Body of pancreas (tissue), 4 donors: ENCODE measurements around the gene STAT2. TPM values are rescaled to one million over a fixed set of nuclear protein-coding genes. Genes with fewer than 3 reads are reported as not detected.

Source experiments
- ATAC-seq: fragments of 150-250 bp; one replicate; pipeline ENCODE4 v1.9.1; 2016
- DNase-seq, 4 donors: peaks; one replicate each; pipeline ENCODE4 v3.0.0-alpha.2; 2019
- H3K27ac ChIP-seq, 4 donors: fragments of 200-600 bp; sonication (generic); 1 replicate in 3 of 4; 2 replicates in 1 of 4; pipeline versions ENCODE4 v1.5.1 to v1.6.1; 2016 to 2019; ENCODE audit warnings: mild to moderate bottlenecking in 1 of 4, mixed read lengths in 1 of 4, moderate library complexity in 1 of 4
- H3K27me3 ChIP-seq, 2 donors: fragments of 200-600 bp; sonication (generic); one replicate each; pipeline ENCODE4 v1.6.0; 2016; ENCODE audit warnings: mild to moderate bottlenecking in 1 of 2
- H3K36me3 ChIP-seq, 2 donors: fragments of 200-600 bp; sonication (generic); replicated peaks in 1 of 2; 2 replicates each; pipeline ENCODE4 v1.5.1; 2016; ENCODE audit warnings: low read depth in 2 of 2; ENCODE audit not compliant: insufficient read depth in 1 of 2
- H3K4me1 ChIP-seq: fragments of 200-600 bp; sonication (generic); one replicate; pipeline ENCODE4 v1.6.0; 2016
- H3K4me3 ChIP-seq, 2 donors: fragments of 200-600 bp; sonication (generic); 1 replicate in 1 of 2; 2 replicates in 1 of 2; pipeline ENCODE4 v1.5.1; 2016 to 2019
- H3K9me3 ChIP-seq, 3 donors: fragments of 200-600 bp; sonication (generic); 1 replicate in 2 of 3; 2 replicates in 1 of 3; pipeline ENCODE4 v1.5.1; 2016
- CTCF ChIP-seq, 7 experiments: fragments of 450-650 bp in 4 of 7; fragments of 200-600 bp in 3 of 7; sonication (generic) in 3 of 7; IDR thresholded peaks; one replicate each; pipeline ENCODE4 v1.5.1; 2016 to 2019; ENCODE audit warnings: antibody characterized with exemption in 7 of 7
- POLR2A ChIP-seq, 3 donors: fragments of 450-650 bp; IDR thresholded peaks; one replicate each; pipeline ENCODE4 v1.6.1; 2016; ENCODE audit warnings: antibody characterized with exemption in 3 of 3, mild to moderate bottlenecking in 2 of 3
- WGBS, 2 donors: methylation state at CpG; one replicate each; pipeline ENCODE4 v1.1.5; 2017; 5-methylcytosine and 5-hydroxymethylcytosine counted together
- intact Hi-C: fragments of 100-400 bp; cut with DNase I; formaldehyde crosslinking; loops from one replicate; pipeline ENCODE4 v1.15.1; 2023
- total RNA-seq, 2 donors: library from RNA; depleted of rRNA; stranded (reverse); fragments of >200 nt; gene quantifications; one replicate each; pipeline ENCODE4 v1.1.0, GENCODE V29; 2016

Gene STAT2
- total RNA-seq, 2 donors from 2014 or later: 65.4 to 106 TPM

DNA sequence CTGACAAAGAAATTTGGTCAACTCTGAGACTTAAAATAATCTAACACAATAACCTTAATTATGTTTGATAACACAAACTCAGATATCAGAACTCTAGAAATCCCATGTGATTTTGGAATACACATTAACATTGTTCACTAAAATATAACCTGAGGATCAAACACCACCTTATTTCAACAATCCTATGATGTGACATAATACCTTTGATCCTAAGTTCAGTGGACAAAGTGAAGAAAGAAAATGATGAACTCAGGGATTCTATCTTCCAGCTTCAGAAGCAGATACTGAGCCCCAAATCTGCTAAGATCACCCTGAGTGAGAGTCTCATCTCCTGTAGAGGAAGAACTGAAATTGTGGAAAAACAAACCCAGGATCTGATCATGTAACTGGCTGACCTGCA, 38.4 kb upstream of the STAT2 start:
- Histone ChIP-seq H3K9me3 (no peaks in the 10 kb centered on the region), H3K27ac (no peak overlapping the region), H3K27me3 (no peaks in the 10 kb centered on the region), H3K4me3 (no peak overlapping the region), H3K36me3 (no peaks in the 10 kb centered on the region), H3K4me1 (peaks cover 5% of the 10 kb centered on the region)
- DNase-seq (no peak), ATAC-seq (no peak)
- intact Hi-C loops: no loop called here
- TF ChIP-seq POLR2A (IDR thresholded peaks at IDR 0.05) (no peak), CTCF (IDR thresholded peaks at IDR 0.05) (no peak)

DNA sequence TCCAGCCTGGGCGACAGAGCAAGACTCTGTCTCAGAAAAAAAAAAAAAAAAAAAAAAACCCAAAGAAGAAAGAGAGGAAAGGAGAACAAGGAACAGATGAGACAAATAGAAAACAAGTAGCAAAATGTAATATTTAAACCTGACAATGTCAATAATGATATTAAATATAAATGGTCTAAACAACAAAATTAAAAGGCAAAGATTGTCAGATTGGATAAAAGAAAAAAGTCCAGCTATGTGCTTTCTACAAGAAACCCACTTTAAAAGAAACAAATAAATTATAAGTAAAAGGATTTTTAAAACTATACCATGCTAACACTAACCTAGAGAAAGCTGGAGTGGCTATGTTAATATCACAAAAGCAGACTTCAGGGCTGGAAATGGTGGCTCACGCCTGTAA, 32.4 kb upstream of the STAT2 start:
- no peak for ATAC-seq
- WGBS, 2 donors: 93 to 100% methylated on average over 2 of the region's 2 CpGs
- intact Hi-C loops: no loop called here

DNA sequence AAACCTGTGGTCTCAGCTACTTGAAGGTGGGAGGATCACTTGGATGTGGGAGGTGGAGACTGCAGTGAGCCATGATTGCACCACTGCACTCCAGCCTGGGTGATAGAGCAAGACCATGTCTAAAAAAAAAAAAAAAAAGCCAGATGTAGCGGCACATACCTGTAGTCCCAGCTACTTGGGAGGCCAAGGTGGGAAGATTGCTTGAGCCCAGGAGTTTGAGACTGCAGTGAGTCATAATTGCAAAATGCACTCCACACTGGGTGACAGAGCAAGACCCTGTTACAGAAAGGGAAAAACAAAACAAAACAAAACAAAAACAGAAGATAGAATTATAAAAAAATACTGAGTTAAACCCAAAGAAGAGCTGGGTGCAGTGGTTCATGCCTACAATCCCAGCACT, 31.8 kb upstream of the STAT2 start:
- no peaks in the 10 kb centered on the region for H3K4me1 ChIP-seq
- H3K27ac ChIP-seq: no peak overlapping the region
- H3K4me3 ChIP-seq: no peak overlapping the region
- no peak for DNase-seq
- intact Hi-C loops: no loop called here
- ATAC-seq: no peak
- TF ChIP-seq CTCF (IDR thresholded peaks at IDR 0.05): no peak
- TF ChIP-seq POLR2A (IDR thresholded peaks at IDR 0.05): no peak
- WGBS, 2 donors: 93 to 100% methylated on average over 1 of the region's 1 CpG
- H3K36me3 ChIP-seq: no peaks in the 10 kb centered on the region
- no peaks in the 10 kb centered on the region for H3K27me3 ChIP-seq
- no peaks in the 10 kb centered on the region for H3K9me3 ChIP-seq

More for the DNA sequence above, 32.4 kb upstream of the STAT2 start:
- no peak overlapping the region for H3K4me3 ChIP-seq
- TF ChIP-seq CTCF (IDR thresholded peaks at IDR 0.05): no peak
- no peak for TF ChIP-seq POLR2A (IDR thresholded peaks at IDR 0.05)
- H3K36me3 ChIP-seq: no peaks in the 10 kb centered on the region
- no peak for DNase-seq
- no peaks in the 10 kb centered on the region for H3K9me3 ChIP-seq
- no peaks in the 10 kb centered on the region for H3K27me3 ChIP-seq
- H3K27ac ChIP-seq: no peak overlapping the region
- H3K4me1 ChIP-seq: no peaks in the 10 kb centered on the region

DNA sequence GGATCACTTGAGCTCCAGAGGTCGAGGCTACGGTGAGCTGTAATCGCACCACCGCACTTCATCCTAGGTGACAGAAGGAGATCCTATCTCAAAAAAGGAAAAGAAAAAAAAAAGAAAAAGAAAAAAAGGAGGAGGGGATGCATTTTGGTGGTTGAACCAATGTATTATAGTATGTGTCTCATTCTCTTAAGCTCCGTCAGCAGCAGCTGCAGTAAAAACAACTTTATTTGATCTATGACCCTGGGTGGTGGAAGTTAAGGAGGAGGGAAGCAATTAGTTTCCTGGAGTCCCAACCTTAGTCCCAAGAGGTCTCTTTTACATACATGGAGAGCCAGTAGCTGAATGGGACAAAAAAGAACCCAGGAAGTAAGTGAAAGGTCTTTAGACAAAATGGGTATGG, 29.5 kb upstream of the STAT2 start:
- 77 to 97% methylated on average over 5 of the region's 5 CpGs for WGBS, 2 donors
- Histone ChIP-seq H3K36me3 (no peaks in the 10 kb centered on the region), H3K27ac (no peak overlapping the region), H3K9me3 (no peaks in the 10 kb centered on the region), H3K4me3 (no peak overlapping the region), H3K27me3 (no peaks in the 10 kb centered on the region), H3K4me1 (no peaks in the 10 kb centered on the region)
- ATAC-seq (no peak), DNase-seq (no peak)
- TF ChIP-seq POLR2A (IDR thresholded peaks at IDR 0.05) (no peak), CTCF (IDR thresholded peaks at IDR 0.05) (no peak)
- intact Hi-C loops: no loop called here

DNA sequence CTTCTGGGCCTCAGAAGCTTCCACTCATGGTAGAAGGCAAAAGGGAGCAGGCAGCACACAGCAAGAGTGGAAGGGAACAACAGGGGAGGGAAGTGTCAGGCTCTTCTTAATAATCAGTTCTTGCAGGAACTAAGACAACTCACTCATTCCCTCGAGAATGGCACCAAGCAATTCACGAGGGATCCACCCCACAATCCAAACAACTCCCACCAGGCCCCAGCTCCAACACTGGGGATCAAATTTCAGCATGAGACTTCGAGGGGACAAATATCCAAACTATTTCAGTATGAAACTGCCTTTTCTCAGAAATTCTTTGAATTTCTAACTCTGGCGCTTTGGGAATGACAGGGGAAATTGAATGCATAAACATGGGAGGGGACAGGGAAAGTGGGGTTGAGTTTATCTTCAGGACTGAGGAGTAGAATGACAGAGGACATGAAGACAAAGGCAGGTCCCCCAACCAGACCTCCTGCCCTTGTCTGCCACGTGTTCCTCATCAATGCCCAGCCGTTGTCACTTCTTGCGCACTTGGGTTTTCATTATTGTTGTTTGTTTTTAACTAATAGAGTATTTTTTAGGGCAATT, 27.3 kb upstream of the STAT2 start:
- DNase-seq: no peak
- intact Hi-C loops: no loop called here
- H3K27ac ChIP-seq: no peak overlapping the region
- no peak overlapping the region for H3K4me3 ChIP-seq
- no peaks in the 10 kb centered on the region for H3K27me3 ChIP-seq
- H3K9me3 ChIP-seq: no peaks in the 10 kb centered on the region
- no peak for ATAC-seq
- H3K36me3 ChIP-seq: no peaks in the 10 kb centered on the region
- WGBS, 2 donors: 67 to 70% methylated on average over 7 of the region's 7 CpGs
- TF ChIP-seq CTCF (IDR thresholded peaks at IDR 0.05) (no peak), POLR2A (IDR thresholded peaks at IDR 0.05) (no peak)
- H3K4me1 ChIP-seq: no peaks in the 10 kb centered on the region
